ENCODE results near the gene ROCK2.

ROCK2 gene

DNA sequence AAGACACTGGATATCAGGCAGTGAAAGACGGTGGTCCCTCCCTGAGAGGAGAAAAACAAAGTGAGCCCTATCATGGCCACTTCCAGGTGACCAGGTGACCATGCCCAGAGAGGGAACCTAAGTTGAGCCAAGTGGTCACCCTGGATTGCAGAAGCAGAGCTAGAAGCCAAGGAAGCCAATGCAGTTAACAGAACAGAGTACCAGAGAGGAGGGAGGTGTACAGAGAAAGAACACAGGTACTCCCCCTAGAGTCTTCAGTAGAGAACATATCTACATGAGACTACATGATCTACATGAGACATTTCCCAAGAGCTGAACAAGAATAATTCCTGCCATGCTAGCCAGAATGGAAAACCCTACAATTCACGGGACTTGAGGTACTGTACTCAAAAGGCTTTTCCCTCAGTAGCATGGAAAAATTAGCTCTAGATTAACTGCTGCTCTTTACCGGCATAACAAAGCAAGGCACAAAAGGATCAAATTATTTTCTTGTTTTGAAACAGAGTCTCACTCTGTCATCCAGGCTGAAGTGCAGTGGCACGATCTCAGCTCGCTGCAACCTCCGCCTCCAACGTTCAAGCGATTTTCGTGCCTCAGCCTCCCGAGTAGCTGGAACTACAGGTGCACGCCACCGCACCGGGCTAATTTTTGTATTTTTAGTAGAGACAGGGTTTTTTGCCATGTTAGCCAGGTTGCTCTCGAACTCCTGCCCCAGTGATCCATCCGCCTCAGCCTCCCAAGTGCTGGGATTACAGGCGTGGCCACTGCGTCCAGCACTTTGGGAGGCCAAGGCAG, 23.5 kb downstream of the ROCK2 start:
- no peak for DNase-seq (ENCODE audit: low read depth)
- Histone ChIP-seq H3K9me3 (ENCODE audit: control insufficient read depth, low read length) (no peaks in the 10 kb centered on the region), H3K4me3 (ENCODE audit: low read length) (no peak overlapping the region), H3K36me3 (ENCODE audit: control insufficient read depth, insufficient read depth, low read length, severe bottlenecking) (no peaks in the 10 kb centered on the region), H3K4me1 (ENCODE audit: control insufficient read depth, insufficient read depth, low read length) (peaks cover 23% of the 10 kb centered on the region), H3K9ac (ENCODE audit: low read length) (no peak overlapping the region), H3K27me3 (replicated peaks; ENCODE audit: control insufficient read depth, insufficient read depth, low read length) (no peaks in the 10 kb centered on the region)

DNA sequence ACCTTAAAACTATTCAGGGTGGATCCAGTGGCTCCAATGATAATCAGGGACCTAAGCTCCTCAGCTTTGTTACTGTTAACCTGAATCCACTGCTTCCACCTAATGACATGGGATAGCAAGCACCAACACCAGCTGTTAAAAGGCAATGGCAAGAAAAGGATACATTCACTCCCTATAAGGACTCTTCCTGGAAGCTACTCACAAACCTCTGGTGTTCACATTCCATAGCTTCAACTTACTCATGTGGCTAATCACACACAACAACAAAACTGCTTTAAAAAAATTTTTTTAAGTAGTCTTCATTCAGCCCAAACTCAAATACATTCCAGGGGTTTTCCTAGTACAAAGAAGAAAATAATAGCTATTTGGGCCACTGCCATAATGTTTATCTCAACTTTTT, 24.5 kb downstream of the ROCK2 start:
- Histone ChIP-seq H3K27me3 (replicated peaks; ENCODE audit: control insufficient read depth, insufficient read depth, low read length) (no peaks in the 10 kb centered on the region), H3K4me3 (ENCODE audit: low read length) (no peak overlapping the region), H3K9me3 (ENCODE audit: control insufficient read depth, low read length) (no peaks in the 10 kb centered on the region)

DNA sequence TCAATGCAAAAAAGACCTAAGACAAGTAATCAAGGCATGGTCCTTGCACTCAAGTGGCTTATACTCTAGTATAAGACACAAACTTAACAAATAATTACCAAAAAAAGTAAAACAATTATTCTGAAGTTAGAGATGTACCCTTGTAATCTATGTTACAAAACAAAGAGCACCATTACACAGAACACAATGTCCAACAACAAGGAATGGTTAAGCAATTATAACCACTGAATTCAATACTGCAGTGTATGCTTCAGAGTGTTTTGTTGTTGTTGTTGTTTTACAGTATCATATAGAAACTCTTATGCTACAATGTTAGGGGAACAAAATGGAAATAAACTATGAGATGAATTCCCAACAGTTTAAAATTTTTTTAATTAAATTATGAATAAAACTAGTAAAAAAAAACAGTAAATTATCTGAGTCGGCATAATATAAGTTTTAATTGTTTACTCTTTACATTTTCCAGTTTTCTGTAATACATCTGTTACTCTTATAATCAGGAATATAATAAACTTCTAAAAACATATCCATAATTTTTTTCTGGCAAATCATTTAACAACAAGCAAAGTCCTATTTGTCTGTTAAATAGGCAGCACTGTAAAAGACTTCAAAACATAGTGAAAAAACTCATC, 29.2 kb downstream of the ROCK2 start:
- no peaks in the 10 kb centered on the region for H3K36me3 ChIP-seq (ENCODE audit: control insufficient read depth, insufficient read depth, low read length, severe bottlenecking)
- no peaks in the 10 kb centered on the region for H3K9me3 ChIP-seq (ENCODE audit: control insufficient read depth, low read length)
- H3K4me3 ChIP-seq (ENCODE audit: low read length): peak overlapping the region; percentile 55
- peaks cover 52% of the 10 kb centered on the region for H3K4me1 ChIP-seq (ENCODE audit: control insufficient read depth, insufficient read depth, low read length)
- peak overlapping the region; percentile 8 for H3K9ac ChIP-seq (ENCODE audit: low read length)
- H3K27me3 ChIP-seq (replicated peaks; ENCODE audit: control insufficient read depth, insufficient read depth, low read length): no peaks in the 10 kb centered on the region
- no peak for DNase-seq (ENCODE audit: low read depth)

More for the DNA sequence above, 24.5 kb downstream of the ROCK2 start:
- DNase-seq (ENCODE audit: low read depth): peak; percentile 63
- H3K4me1 ChIP-seq (ENCODE audit: control insufficient read depth, insufficient read depth, low read length): peaks cover 32% of the 10 kb centered on the region
- no peaks in the 10 kb centered on the region for H3K36me3 ChIP-seq (ENCODE audit: control insufficient read depth, insufficient read depth, low read length, severe bottlenecking)
- no peak overlapping the region for H3K9ac ChIP-seq (ENCODE audit: low read length)

DNA sequence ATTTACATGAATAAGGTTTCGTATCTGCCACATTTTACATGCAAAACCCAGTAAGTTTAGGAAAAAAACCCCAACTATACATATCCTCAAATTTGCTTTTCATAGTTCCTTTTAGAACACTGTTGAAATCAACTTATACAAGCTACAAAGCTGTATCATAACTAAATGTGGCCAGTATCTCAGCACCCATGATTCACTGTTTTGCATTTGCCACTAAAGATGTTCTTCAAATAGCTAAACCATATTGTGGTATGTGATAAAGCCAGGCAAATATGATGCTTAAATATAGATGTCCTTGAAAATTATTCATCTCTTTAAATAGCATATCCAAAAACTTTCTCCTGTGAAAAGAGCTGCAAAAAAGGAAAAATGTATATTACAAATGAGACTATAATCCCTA, 29.9 kb downstream of the ROCK2 start:
- Histone ChIP-seq H3K4me1 (ENCODE audit: control insufficient read depth, insufficient read depth, low read length) (peaks cover 52% of the 10 kb centered on the region), H3K4me3 (ENCODE audit: low read length) (peak overlapping the region; percentile 55), H3K36me3 (ENCODE audit: control insufficient read depth, insufficient read depth, low read length, severe bottlenecking) (no peaks in the 10 kb centered on the region), H3K27me3 (replicated peaks; ENCODE audit: control insufficient read depth, insufficient read depth, low read length) (no peaks in the 10 kb centered on the region), H3K9me3 (ENCODE audit: control insufficient read depth, low read length) (no peaks in the 10 kb centered on the region), H3K9ac (ENCODE audit: low read length) (peak overlapping the region; percentile 23)
- DNase-seq (ENCODE audit: low read depth): peak; percentile 37

DNA sequence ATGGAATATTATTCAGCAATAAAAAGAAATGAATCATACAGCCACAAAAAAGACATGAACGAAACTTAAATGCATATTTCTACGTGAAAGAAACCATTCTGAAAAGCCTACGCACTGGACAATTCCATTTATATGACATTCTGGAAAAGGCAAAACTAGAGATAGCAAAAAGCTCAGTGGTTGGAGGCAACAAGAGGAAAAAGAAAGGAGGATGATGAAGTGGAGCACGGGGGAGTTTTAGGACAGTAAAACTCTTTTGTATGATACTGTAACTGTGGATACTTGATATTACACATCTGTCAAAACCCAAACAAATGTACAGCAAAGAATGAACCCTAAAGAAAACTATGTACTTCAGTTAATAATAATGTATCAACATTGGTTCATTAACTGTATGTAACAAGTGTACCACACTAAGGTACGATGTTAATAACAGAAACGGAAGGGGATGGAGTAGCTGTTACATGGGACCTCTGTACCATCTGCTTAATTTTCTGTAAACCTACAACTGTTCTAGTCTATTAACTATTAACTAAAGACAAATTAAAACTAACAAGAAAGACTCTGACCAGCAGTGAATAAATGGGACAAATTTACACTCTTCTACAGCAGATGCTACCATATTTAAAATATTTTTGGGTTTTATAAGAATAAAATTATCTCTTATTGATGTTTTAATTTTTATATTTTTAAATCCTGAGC, 31.5 kb downstream of the ROCK2 start:
- H3K4me3 ChIP-seq (ENCODE audit: low read length): no peak overlapping the region
- no peak for DNase-seq (ENCODE audit: low read depth)
- H3K9ac ChIP-seq (ENCODE audit: low read length): no peak overlapping the region
- H3K36me3 ChIP-seq (ENCODE audit: control insufficient read depth, insufficient read depth, low read length, severe bottlenecking): no peaks in the 10 kb centered on the region
- H3K27me3 ChIP-seq (replicated peaks; ENCODE audit: control insufficient read depth, insufficient read depth, low read length): no peaks in the 10 kb centered on the region
- no peaks in the 10 kb centered on the region for H3K9me3 ChIP-seq (ENCODE audit: control insufficient read depth, low read length)
- H3K4me1 ChIP-seq (ENCODE audit: control insufficient read depth, insufficient read depth, low read length): peaks cover 59% of the 10 kb centered on the region

DNA sequence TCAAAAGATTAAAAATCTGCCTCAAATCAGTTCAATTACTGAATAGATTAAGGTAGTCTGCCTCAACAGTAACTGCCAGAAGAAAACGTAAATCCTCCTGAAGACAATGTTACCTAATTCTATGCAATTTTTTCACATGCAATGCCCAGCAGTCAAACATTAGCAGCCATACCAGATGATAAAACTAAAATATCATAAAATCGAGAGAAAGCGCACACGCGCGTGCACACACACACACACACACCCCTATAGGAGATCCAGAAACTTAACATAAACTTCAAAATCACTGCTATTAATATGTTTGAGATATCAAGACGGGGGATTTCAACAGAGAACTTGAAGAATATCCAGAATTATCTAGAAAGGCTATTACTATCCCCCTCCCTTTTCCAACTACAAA, 32.9 kb downstream of the ROCK2 start:
- no peaks in the 10 kb centered on the region for H3K36me3 ChIP-seq (ENCODE audit: control insufficient read depth, insufficient read depth, low read length, severe bottlenecking)
- H3K4me1 ChIP-seq (ENCODE audit: control insufficient read depth, insufficient read depth, low read length): peaks cover 69% of the 10 kb centered on the region
- H3K4me3 ChIP-seq (ENCODE audit: low read length): no peak overlapping the region
- no peaks in the 10 kb centered on the region for H3K27me3 ChIP-seq (replicated peaks; ENCODE audit: control insufficient read depth, insufficient read depth, low read length)
- no peak overlapping the region for H3K9ac ChIP-seq (ENCODE audit: low read length)
- no peak for DNase-seq (ENCODE audit: low read depth)
- no peaks in the 10 kb centered on the region for H3K9me3 ChIP-seq (ENCODE audit: control insufficient read depth, low read length)

DNA sequence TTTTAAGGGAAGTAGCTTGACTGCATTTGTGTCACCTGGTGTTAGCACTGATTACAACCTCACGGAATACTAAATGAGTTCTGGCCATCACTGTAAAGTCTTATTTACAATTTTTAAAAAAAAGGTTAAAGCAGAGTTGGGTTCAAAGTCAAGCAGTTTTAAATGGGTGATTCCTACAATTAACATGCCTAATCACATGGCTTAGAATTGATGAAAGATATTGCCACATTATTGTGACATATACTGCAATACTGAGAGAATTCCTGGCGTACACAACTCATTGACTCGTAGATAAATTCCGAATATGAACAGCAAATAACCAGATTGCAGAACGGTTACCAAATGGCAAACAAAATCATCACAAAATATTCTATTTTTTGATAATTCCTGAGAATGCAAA, 34.2 kb downstream of the ROCK2 start:
- H3K27me3 ChIP-seq (replicated peaks; ENCODE audit: control insufficient read depth, insufficient read depth, low read length): no peaks in the 10 kb centered on the region
- H3K9me3 ChIP-seq (ENCODE audit: control insufficient read depth, low read length): no peaks in the 10 kb centered on the region
- DNase-seq (ENCODE audit: low read depth): peak; percentile 68
- peaks cover 71% of the 10 kb centered on the region for H3K4me1 ChIP-seq (ENCODE audit: control insufficient read depth, insufficient read depth, low read length)
- H3K4me3 ChIP-seq (ENCODE audit: low read length): no peak overlapping the region
- no peaks in the 10 kb centered on the region for H3K36me3 ChIP-seq (ENCODE audit: control insufficient read depth, insufficient read depth, low read length, severe bottlenecking)
- no peak overlapping the region for H3K9ac ChIP-seq (ENCODE audit: low read length)

DNA sequence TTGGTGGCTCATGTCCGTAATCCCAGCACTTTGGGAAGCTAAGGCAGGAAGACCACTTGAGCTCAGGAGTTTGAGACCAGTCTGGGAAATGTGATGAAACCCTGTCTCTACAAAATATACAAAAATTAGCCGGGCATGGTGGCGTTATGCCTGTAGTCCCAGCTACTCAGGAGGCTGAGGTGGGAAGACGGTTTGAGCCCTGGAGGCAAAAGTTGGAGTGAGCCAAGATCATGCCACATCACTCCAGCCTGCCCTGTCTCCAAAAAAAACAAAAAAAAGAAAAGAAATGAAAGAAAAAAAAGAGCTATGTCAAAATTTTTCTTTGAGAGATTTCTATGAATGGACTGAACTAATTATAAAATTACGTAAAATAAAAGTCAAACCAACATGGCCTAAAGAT, 34.7 kb downstream of the ROCK2 start:
- peak; percentile 54 for DNase-seq (ENCODE audit: low read depth)
- H3K4me3 ChIP-seq (ENCODE audit: low read length): no peak overlapping the region
- no peak overlapping the region for H3K9ac ChIP-seq (ENCODE audit: low read length)
- H3K4me1 ChIP-seq (ENCODE audit: control insufficient read depth, insufficient read depth, low read length): peaks cover 71% of the 10 kb centered on the region
- no peaks in the 10 kb centered on the region for H3K36me3 ChIP-seq (ENCODE audit: control insufficient read depth, insufficient read depth, low read length, severe bottlenecking)
- H3K9me3 ChIP-seq (ENCODE audit: control insufficient read depth, low read length): no peaks in the 10 kb centered on the region
- no peaks in the 10 kb centered on the region for H3K27me3 ChIP-seq (replicated peaks; ENCODE audit: control insufficient read depth, insufficient read depth, low read length)

DNA sequence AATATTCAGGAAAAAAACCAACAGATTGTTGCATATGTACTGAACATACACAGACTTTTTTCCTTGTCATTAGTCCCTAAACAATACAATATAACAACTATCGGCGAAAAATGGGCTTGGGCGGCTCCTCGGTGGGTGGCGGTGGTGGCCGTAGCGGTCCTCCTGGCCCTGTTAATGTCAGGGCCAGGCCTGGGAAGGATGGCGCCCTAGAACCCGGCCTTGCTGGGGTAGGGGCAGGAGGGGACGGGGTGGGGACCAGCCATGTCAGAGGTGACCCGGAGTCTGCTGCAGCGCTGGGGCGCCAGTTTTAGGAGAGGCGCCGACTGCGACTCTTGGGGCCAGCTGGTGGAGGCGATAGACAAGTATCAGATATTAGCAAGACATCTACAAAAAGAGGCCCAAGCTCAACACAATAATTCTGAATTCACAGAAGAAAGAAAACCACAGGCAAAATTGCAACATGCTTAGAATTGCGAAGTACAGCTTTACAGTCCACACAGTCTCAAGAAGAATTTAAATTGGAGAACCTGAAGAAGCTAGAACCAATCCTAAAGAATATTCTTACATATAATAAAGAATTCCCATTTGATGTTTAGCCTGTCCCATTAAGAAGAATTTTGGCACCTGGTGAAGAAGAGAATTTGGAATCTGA, 36.5 kb downstream of the ROCK2 start:
- no peaks in the 10 kb centered on the region for H3K36me3 ChIP-seq (ENCODE audit: control insufficient read depth, insufficient read depth, low read length, severe bottlenecking)
- no peak overlapping the region for H3K4me3 ChIP-seq (ENCODE audit: low read length)
- no peaks in the 10 kb centered on the region for H3K9me3 ChIP-seq (ENCODE audit: control insufficient read depth, low read length)
- peaks cover 74% of the 10 kb centered on the region for H3K4me1 ChIP-seq (ENCODE audit: control insufficient read depth, insufficient read depth, low read length)
- peak; percentile 36 for DNase-seq (ENCODE audit: low read depth)
- H3K9ac ChIP-seq (ENCODE audit: low read length): no peak overlapping the region
- no peaks in the 10 kb centered on the region for H3K27me3 ChIP-seq (replicated peaks; ENCODE audit: control insufficient read depth, insufficient read depth, low read length)

DNA sequence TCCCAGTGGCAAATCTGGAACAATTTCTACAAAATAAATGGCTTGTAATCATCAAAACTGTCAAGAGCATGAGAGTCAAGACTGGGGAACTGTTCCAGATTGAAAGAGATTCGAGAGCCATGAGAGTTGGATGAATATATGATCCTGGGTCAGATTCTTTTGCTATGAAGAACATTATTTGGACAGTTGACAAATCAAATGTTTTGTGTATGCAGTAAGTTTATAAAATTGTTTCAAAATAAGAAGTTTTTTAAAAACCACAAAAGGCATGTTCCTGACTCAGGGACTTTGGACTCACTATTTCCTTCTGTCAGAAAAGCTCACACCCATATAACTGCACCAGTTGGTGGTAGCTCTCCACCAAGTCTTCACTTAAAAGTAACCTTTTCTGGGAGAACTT, 38.5 kb downstream of the ROCK2 start:
- Histone ChIP-seq H3K9ac (ENCODE audit: low read length) (peak overlapping the region; percentile 52), H3K27me3 (replicated peaks; ENCODE audit: control insufficient read depth, insufficient read depth, low read length) (no peaks in the 10 kb centered on the region), H3K4me1 (ENCODE audit: control insufficient read depth, insufficient read depth, low read length) (peaks cover 70% of the 10 kb centered on the region), H3K36me3 (ENCODE audit: control insufficient read depth, insufficient read depth, low read length, severe bottlenecking) (no peaks in the 10 kb centered on the region), H3K9me3 (ENCODE audit: control insufficient read depth, low read length) (no peaks in the 10 kb centered on the region), H3K4me3 (ENCODE audit: low read length) (peak overlapping the region; percentile 62)
- peak; percentile 95 for DNase-seq (ENCODE audit: low read depth)

DNA sequence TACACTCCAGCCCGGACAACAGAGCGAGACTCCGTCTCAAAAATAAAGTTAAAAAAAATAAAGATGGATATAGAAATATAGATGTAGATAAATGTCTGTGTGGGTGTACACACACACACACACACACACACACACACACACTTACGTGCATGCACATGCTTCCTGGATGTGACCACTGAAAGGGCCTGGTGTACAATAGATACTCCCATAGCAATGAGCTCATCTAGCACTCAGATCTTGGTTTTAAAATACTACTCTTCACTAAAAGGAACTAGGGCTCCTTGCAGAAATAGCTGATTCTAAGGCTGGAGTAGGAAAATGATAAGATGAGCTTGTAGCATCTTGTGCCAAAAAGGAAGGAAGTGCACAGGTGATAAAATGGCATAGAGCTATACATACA, 39.1 kb downstream of the ROCK2 start:
- H3K9me3 ChIP-seq (ENCODE audit: control insufficient read depth, low read length): no peaks in the 10 kb centered on the region
- peak overlapping the region; percentile 30 for H3K4me3 ChIP-seq (ENCODE audit: low read length)
- no peaks in the 10 kb centered on the region for H3K36me3 ChIP-seq (ENCODE audit: control insufficient read depth, insufficient read depth, low read length, severe bottlenecking)
- H3K4me1 ChIP-seq (ENCODE audit: control insufficient read depth, insufficient read depth, low read length): peaks cover 64% of the 10 kb centered on the region
- H3K27me3 ChIP-seq (replicated peaks; ENCODE audit: control insufficient read depth, insufficient read depth, low read length): no peaks in the 10 kb centered on the region
- H3K9ac ChIP-seq (ENCODE audit: low read length): peak overlapping the region; percentile 14
- DNase-seq (ENCODE audit: low read depth): no peak
